WTC11 (cell line): ENCODE results near the gene PRKCE. TPM values are rescaled to one million over a fixed set of nuclear protein-coding genes. Genes with fewer than 3 reads are reported as not detected.

Experiments
- ATAC-seq: fragments of 200-7000 bp; cut with Tn5 transposase; 2 replicates; pipeline ENCODE4 v1.10.0; 2021; ENCODE audit warnings: mild to moderate bottlenecking, moderate library complexity
- CTCF ChIA-PET: fragments of 300-600 bp; sonication (Branson Sonifier 250); formaldehyde crosslinking; loops from one replicate; lab custom pipeline; 2021; ENCODE audit warnings: antibody characterized with exemption; lab: Charles Lee
- POLR2A ChIA-PET: fragments of 350-600 bp; sonication (Branson Sonifier 250); formaldehyde crosslinking; loops from one replicate; lab custom pipeline; 2021; ENCODE audit warnings: antibody characterized with exemption; lab: Charles Lee
- DNase-seq: peaks from one replicate; pipeline ENCODE4 v3.0.0; 2021; ENCODE audit warnings: low spot score
- H3K27ac Mint-ChIP-seq: 2 replicates; pipeline ENCODE4 v1.8.0; 2021; ENCODE audit warnings: mixed read lengths
- H3K27me3 Mint-ChIP-seq: 2 replicates; pipeline ENCODE4 v1.8.0; 2021; ENCODE audit warnings: low read depth, mild to moderate bottlenecking, moderate library complexity, mixed read lengths
- H3K36me3 Mint-ChIP-seq: 2 replicates; pipeline ENCODE4 v1.8.0; 2021; ENCODE audit warnings: mixed read lengths
- H3K4me1 Mint-ChIP-seq: 2 replicates; pipeline ENCODE4 v1.8.0; 2022; ENCODE audit warnings: mixed read lengths
- H3K4me3 Mint-ChIP-seq: 2 replicates; pipeline ENCODE4 v1.8.0; 2021; ENCODE audit warnings: mild to moderate bottlenecking, moderate library complexity, mixed read lengths
- H3K9me3 Mint-ChIP-seq: 2 replicates; pipeline ENCODE4 v1.8.0; 2021; ENCODE audit warnings: mixed read lengths
- ELF4 ChIP-seq: sonication (generic); formaldehyde crosslinking; IDR thresholded peaks from 2 replicates; pipeline ENCODE4 v1.8.1; 2022; ENCODE audit warnings: low read depth, mild to moderate bottlenecking, moderate library complexity, missing genetic modification reagents
- ESRRA ChIP-seq: sonication (generic); formaldehyde crosslinking; IDR thresholded peaks from 2 replicates; pipeline ENCODE4 v1.8.1; 2022; ENCODE audit warnings: mild to moderate bottlenecking, missing genetic modification reagents, borderline replicate concordance
- FOXK1 ChIP-seq: sonication (generic); formaldehyde crosslinking; IDR thresholded peaks from 2 replicates; pipeline ENCODE4 v1.8.0; 2022; ENCODE audit warnings: mild to moderate bottlenecking, moderate library complexity, missing genetic modification reagents
- MYBL2 ChIP-seq: sonication (generic); formaldehyde crosslinking; IDR thresholded peaks from 2 replicates; pipeline ENCODE4 v1.8.1; 2023; ENCODE audit warnings: mild to moderate bottlenecking, moderate library complexity, missing genetic modification reagents
- NR2C2 ChIP-seq: sonication (generic); formaldehyde crosslinking; IDR thresholded peaks from 2 replicates; pipeline ENCODE4 v1.8.0; 2022; ENCODE audit warnings: mild to moderate bottlenecking, missing genetic modification reagents
- PRRX2 ChIP-seq: fragments of 250-450 bp; sonication (Bioruptor Pico); IDR thresholded peaks from 2 replicates; pipeline ENCODE4 v1.8.0; 2021; ENCODE audit warnings: mild to moderate bottlenecking
- SMAD4 ChIP-seq: sonication (generic); formaldehyde crosslinking; IDR thresholded peaks from 2 replicates; pipeline ENCODE4 v1.8.0; 2022; ENCODE audit warnings: mild to moderate bottlenecking, missing genetic modification reagents
- ZNF263 ChIP-seq: sonication (generic); formaldehyde crosslinking; IDR thresholded peaks from 2 replicates; pipeline ENCODE4 v1.8.1; 2022; ENCODE audit warnings: low read depth, mild to moderate bottlenecking, moderate library complexity, missing genetic modification reagents
- ZNF317 ChIP-seq: sonication (generic); formaldehyde crosslinking; IDR thresholded peaks from 2 replicates; pipeline ENCODE4 v1.8.1; 2023; ENCODE audit warnings: low read depth, mild to moderate bottlenecking, moderate library complexity, missing genetic modification reagents, borderline replicate concordance
- total RNA-seq: library from RNA; stranded (reverse); gene quantifications from 3 replicates; pipeline ENCODE4 v1.2.3, GENCODE V29; 2021
- TF ChIP-seq, protein P1 (sequence below): sonication (generic); formaldehyde crosslinking; IDR thresholded peaks from 2 replicates; pipeline ENCODE4 v1.8.1; 2022; ENCODE audit warnings: low read depth, missing genetic modification reagents, borderline replicate concordance
- TF ChIP-seq, protein P2 (sequence below): sonication (generic); formaldehyde crosslinking; IDR thresholded peaks from 2 replicates; pipeline ENCODE4 v1.8.1; 2023; ENCODE audit warnings: mild to moderate bottlenecking, missing genetic modification reagents, moderate library complexity
- TF ChIP-seq, protein P3 (sequence below): sonication (generic); formaldehyde crosslinking; IDR thresholded peaks from 2 replicates; pipeline ENCODE4 v1.8.0; 2022; ENCODE audit warnings: mild to moderate bottlenecking, missing genetic modification reagents
- TF ChIP-seq, protein P4 (sequence below): sonication (generic); formaldehyde crosslinking; IDR thresholded peaks from 2 replicates; pipeline ENCODE4 v1.8.1; 2023; ENCODE audit warnings: mild to moderate bottlenecking, missing genetic modification reagents
- TF ChIP-seq, protein P5 (sequence below): sonication (generic); formaldehyde crosslinking; IDR thresholded peaks from 2 replicates; pipeline ENCODE4 v1.8.0; 2022; ENCODE audit warnings: missing genetic modification reagents
- TF ChIP-seq, protein P6 (sequence below): sonication (generic); formaldehyde crosslinking; IDR thresholded peaks from 2 replicates; pipeline ENCODE4 v1.8.0; 2023; ENCODE audit warnings: mild to moderate bottlenecking, missing genetic modification reagents

PRKCE gene
- total RNA-seq, 1 experiment from 2014 or later = 5.8 TPM

DNA sequence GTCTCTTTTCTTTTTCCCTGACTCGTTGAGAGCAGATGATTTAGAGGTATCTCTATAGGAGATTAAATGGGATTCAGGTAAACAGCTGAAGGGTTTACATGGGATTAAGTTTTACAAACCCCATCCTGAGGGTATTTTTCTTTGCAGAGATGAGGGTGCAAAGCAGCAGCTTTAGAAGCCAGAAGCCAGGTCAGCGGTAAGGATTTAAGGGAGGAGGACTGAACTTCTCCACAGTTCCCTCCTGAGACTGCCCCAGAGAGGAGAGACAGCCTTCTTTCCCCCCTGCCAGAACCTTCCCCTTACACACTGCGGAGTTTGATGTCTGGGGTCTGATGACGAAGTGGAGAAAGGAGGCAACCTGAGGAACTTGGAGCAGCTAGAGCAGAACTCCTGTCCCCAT is 220.1 kb downstream of the PRKCE start:
- H3K4me3 Mint-ChIP-seq = no peak overlapping the region
- H3K9me3 Mint-ChIP-seq = peaks cover 13% of the 10 kb centered on the region
- no peak overlapping the region for H3K27ac Mint-ChIP-seq
- ATAC-seq (no peak), DNase-seq (no peak)
- TF ChIP-seq ZNF263 (CRISPR knock-in tag) = no peak
- TF ChIP-seq SMAD4 = no peak
- no peak for TF ChIP-seq ELF4 (CRISPR knock-in tag)
- no peak for TF ChIP-seq NR2C2 (CRISPR knock-in tag)
- TF ChIP-seq, protein P1, sequence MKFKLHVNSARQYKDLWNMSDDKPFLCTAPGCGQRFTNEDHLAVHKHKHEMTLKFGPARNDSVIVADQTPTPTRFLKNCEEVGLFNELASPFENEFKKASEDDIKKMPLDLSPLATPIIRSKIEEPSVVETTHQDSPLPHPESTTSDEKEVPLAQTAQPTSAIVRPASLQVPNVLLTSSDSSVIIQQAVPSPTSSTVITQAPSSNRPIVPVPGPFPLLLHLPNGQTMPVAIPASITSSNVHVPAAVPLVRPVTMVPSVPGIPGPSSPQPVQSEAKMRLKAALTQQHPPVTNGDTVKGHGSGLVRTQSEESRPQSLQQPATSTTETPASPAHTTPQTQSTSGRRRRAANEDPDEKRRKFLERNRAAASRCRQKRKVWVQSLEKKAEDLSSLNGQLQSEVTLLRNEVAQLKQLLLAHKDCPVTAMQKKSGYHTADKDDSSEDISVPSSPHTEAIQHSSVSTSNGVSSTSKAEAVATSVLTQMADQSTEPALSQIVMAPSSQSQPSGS (CRISPR knock-in tag) = no peak
- no peak for TF ChIP-seq ESRRA (CRISPR knock-in tag)
- TF ChIP-seq, protein P2, sequence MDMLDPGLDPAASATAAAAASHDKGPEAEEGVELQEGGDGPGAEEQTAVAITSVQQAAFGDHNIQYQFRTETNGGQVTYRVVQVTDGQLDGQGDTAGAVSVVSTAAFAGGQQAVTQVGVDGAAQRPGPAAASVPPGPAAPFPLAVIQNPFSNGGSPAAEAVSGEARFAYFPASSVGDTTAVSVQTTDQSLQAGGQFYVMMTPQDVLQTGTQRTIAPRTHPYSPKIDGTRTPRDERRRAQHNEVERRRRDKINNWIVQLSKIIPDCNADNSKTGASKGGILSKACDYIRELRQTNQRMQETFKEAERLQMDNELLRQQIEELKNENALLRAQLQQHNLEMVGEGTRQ = no peak
- no peak for TF ChIP-seq ZNF317 (CRISPR knock-in tag)
- TF ChIP-seq, protein P3, sequence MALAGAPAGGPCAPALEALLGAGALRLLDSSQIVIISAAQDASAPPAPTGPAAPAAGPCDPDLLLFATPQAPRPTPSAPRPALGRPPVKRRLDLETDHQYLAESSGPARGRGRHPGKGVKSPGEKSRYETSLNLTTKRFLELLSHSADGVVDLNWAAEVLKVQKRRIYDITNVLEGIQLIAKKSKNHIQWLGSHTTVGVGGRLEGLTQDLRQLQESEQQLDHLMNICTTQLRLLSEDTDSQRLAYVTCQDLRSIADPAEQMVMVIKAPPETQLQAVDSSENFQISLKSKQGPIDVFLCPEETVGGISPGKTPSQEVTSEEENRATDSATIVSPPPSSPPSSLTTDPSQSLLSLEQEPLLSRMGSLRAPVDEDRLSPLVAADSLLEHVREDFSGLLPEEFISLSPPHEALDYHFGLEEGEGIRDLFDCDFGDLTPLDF (CRISPR knock-in tag) = no peak
- TF ChIP-seq, protein P4, sequence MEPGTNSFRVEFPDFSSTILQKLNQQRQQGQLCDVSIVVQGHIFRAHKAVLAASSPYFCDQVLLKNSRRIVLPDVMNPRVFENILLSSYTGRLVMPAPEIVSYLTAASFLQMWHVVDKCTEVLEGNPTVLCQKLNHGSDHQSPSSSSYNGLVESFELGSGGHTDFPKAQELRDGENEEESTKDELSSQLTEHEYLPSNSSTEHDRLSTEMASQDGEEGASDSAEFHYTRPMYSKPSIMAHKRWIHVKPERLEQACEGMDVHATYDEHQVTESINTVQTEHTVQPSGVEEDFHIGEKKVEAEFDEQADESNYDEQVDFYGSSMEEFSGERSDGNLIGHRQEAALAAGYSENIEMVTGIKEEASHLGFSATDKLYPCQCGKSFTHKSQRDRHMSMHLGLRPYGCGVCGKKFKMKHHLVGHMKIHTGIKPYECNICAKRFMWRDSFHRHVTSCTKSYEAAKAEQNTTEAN (CRISPR knock-in tag) = no peak
- no peak for TF ChIP-seq PRRX2 (CRISPR knock-in tag)
- TF ChIP-seq MYBL2 = no peak
- no peak for TF ChIP-seq FOXK1
- TF ChIP-seq, protein P5, sequence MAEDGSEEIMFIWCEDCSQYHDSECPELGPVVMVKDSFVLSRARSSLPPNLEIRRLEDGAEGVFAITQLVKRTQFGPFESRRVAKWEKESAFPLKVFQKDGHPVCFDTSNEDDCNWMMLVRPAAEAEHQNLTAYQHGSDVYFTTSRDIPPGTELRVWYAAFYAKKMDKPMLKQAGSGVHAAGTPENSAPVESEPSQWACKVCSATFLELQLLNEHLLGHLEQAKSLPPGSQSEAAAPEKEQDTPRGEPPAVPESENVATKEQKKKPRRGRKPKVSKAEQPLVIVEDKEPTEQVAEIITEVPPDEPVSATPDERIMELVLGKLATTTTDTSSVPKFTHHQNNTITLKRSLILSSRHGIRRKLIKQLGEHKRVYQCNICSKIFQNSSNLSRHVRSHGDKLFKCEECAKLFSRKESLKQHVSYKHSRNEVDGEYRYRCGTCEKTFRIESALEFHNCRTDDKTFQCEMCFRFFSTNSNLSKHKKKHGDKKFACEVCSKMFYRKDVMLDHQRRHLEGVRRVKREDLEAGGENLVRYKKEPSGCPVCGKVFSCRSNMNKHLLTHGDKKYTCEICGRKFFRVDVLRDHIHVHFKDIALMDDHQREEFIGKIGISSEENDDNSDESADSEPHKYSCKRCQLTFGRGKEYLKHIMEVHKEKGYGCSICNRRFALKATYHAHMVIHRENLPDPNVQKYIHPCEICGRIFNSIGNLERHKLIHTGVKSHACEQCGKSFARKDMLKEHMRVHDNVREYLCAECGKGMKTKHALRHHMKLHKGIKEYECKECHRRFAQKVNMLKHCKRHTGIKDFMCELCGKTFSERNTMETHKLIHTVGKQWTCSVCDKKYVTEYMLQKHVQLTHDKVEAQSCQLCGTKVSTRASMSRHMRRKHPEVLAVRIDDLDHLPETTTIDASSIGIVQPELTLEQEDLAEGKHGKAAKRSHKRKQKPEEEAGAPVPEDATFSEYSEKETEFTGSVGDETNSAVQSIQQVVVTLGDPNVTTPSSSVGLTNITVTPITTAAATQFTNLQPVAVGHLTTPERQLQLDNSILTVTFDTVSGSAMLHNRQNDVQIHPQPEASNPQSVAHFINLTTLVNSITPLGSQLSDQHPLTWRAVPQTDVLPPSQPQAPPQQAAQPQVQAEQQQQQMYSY (CRISPR knock-in tag) = no peak
- TF ChIP-seq, protein P6, sequence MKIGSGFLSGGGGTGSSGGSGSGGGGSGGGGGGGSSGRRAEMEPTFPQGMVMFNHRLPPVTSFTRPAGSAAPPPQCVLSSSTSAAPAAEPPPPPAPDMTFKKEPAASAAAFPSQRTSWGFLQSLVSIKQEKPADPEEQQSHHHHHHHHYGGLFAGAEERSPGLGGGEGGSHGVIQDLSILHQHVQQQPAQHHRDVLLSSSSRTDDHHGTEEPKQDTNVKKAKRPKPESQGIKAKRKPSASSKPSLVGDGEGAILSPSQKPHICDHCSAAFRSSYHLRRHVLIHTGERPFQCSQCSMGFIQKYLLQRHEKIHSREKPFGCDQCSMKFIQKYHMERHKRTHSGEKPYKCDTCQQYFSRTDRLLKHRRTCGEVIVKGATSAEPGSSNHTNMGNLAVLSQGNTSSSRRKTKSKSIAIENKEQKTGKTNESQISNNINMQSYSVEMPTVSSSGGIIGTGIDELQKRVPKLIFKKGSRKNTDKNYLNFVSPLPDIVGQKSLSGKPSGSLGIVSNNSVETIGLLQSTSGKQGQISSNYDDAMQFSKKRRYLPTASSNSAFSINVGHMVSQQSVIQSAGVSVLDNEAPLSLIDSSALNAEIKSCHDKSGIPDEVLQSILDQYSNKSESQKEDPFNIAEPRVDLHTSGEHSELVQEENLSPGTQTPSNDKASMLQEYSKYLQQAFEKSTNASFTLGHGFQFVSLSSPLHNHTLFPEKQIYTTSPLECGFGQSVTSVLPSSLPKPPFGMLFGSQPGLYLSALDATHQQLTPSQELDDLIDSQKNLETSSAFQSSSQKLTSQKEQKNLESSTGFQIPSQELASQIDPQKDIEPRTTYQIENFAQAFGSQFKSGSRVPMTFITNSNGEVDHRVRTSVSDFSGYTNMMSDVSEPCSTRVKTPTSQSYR (CRISPR knock-in tag) = no peak
- CTCF ChIA-PET = interaction anchor here (0.6 kb wide), 1 partner anchor 334 kb away, joined by 3 read pairs; no protein-coding TSS in a partner anchor
- H3K4me1 Mint-ChIP-seq = no peaks in the 10 kb centered on the region
- H3K27me3 Mint-ChIP-seq = no peaks in the 10 kb centered on the region; the same call in 1 of the 2 replicates
- POLR2A ChIA-PET = no interaction called here
- H3K36me3 Mint-ChIP-seq = peaks cover 6% of the 10 kb centered on the region
